K562 (cell line): ENCODE results near the gene SLC35F4. TPM values are rescaled to one million over a fixed set of nuclear protein-coding genes. Genes with fewer than 3 reads are reported as not detected.

Experiments
- ATAC-seq: fragments of 200-7000 bp; cut with Tn5 transposase; 3 replicates; pipeline ENCODE4 v1.9.1; 2020; ENCODE audit warnings: moderate library complexity
- BruUV-seq: library from RNA; stranded (reverse); fragments of 400-500 nt; replicated peaks from 2 replicates; lab custom pipeline; 2021; lab: Mats Ljungman, UMichigan
- CTCF ChIA-PET: fragments of 300-600 bp; formaldehyde crosslinking; extraction: SDS; loops from one replicate; lab custom pipeline; 2021; ENCODE audit warnings: low intra/inter-chr PET ratio; lab: Yijun Ruan, JAX
- POLR2A ChIA-PET: fragments of 300-600, 350-650 bp; sonication (Branson Sonifier 250); formaldehyde crosslinking; extraction: SDS; loops from one replicate; lab custom pipeline; 2021; ENCODE audit warnings: antibody characterized with exemption, inconsistent platforms; lab: Yijun Ruan, JAX
- DNase-seq, 4 experiments: peaks; one replicate each; pipeline versions ENCODE4 v3.0.0 to v3.0.0-alpha.2; 2011 to 2018; ENCODE audit warnings: low spot score in 3 of 4, mixed read lengths in 3 of 4; ENCODE audit errors: extremely low read depth in 1 of 4
- FAIRE-seq: peaks from 2 replicates; lab custom pipeline; 2011; peaks lifted over from hg19 to GRCh38; lab: Jason Lieb, UNC
- H2AFZ ChIP-seq: 2 replicates; pipeline ENCODE4 v1.6.0; 2011; ENCODE audit warnings: low read depth, low read length, control low read depth, inconsistent platforms
- H3K27ac ChIP-seq: fragments of 200-600 bp; 3 replicates; pipeline ENCODE4 v1.8.0; 2011; ENCODE audit warnings: low read depth, mild to moderate bottlenecking, control low read depth, inconsistent platforms, low read length, moderate library complexity, mixed read lengths; ENCODE audit errors: extremely low read depth
- H3K27me3 ChIP-seq, 2 experiments: fragments of 300-600 bp in 1 of 2; 2 replicates in 1 of 2; 3 replicates in 1 of 2; pipeline versions ENCODE4 v1.6.0 to v1.8.0; 2011; ENCODE audit warnings: inconsistent platforms in 2 of 2, low read length in 2 of 2, mild to moderate bottlenecking in 1 of 2, mixed read lengths in 1 of 2, moderate library complexity in 1 of 2; ENCODE audit not compliant: control insufficient read depth in 2 of 2, insufficient read depth in 2 of 2
- H3K36me3 ChIP-seq: fragments of 300-600 bp; 3 replicates; pipeline ENCODE4 v1.8.0; 2011; ENCODE audit warnings: mild to moderate bottlenecking, low read length, inconsistent platforms; ENCODE audit not compliant: control insufficient read depth, insufficient read depth
- H3K4me1 ChIP-seq, 2 experiments: fragments of 200-600 bp in 1 of 2; replicated peaks in 1 of 2; 2 replicates in 1 of 2; 3 replicates in 1 of 2; pipeline versions ENCODE4 v1.5.1 to v1.8.0; 2011; ENCODE audit warnings: inconsistent platforms in 2 of 2, low read length in 2 of 2, mild to moderate bottlenecking in 1 of 2, mixed read lengths in 1 of 2, moderate library complexity in 1 of 2; ENCODE audit not compliant: control insufficient read depth in 2 of 2, insufficient read depth in 2 of 2
- H3K4me2 ChIP-seq: 2 replicates; pipeline ENCODE4 v1.6.1; 2011; ENCODE audit warnings: low read length, control low read depth, inconsistent platforms, mixed read lengths; ENCODE audit not compliant: insufficient read depth
- H3K4me3 ChIP-seq: fragments of 200-600 bp; sonication (generic), shearing (Covaris generic); 2 replicates; pipeline ENCODE4 v1.5.1; 2016; ENCODE audit warnings: control low read depth, inconsistent platforms
- H3K79me2 ChIP-seq: fragments of 200-600 bp; 3 replicates; pipeline ENCODE4 v1.8.0; 2011; ENCODE audit warnings: low read length, inconsistent platforms; ENCODE audit not compliant: control insufficient read depth, insufficient read depth
- H3K9ac ChIP-seq, 2 experiments: 2 replicates each; pipeline versions ENCODE4 v1.6.0 to v1.6.1; 2011; ENCODE audit warnings: low read depth in 2 of 2, low read length in 2 of 2, control low read depth in 1 of 2, inconsistent platforms in 1 of 2, mild to moderate bottlenecking in 1 of 2, mixed read lengths in 1 of 2; ENCODE audit not compliant: insufficient read depth in 1 of 2
- H3K9me1 ChIP-seq: one replicate; pipeline ENCODE4 v1.6.0; 2011; ENCODE audit warnings: inconsistent platforms, mild to moderate bottlenecking, low read length, moderate library complexity; ENCODE audit not compliant: control insufficient read depth, insufficient read depth
- H3K9me3 ChIP-seq: replicated peaks from 2 replicates; pipeline ENCODE4 v1.5.1; 2011; ENCODE audit warnings: low read depth, low read length, inconsistent platforms; ENCODE audit not compliant: control insufficient read depth, insufficient read depth
- H4K20me1 ChIP-seq: replicated peaks from 2 replicates; pipeline ENCODE4 v1.6.1; 2011; ENCODE audit warnings: low read length, inconsistent platforms, mixed read lengths; ENCODE audit not compliant: control insufficient read depth, insufficient read depth
- C11orf30 ChIP-seq: fragments of 450-650 bp; IDR thresholded peaks from 2 replicates; pipeline ENCODE4 v1.6.1; 2016; ENCODE audit warnings: low read depth, mild to moderate bottlenecking
- CREB3L1 ChIP-seq: fragments of 450-650 bp; IDR thresholded peaks from 2 replicates; pipeline ENCODE4 v1.6.1; 2014; ENCODE audit warnings: low read depth, mild to moderate bottlenecking, moderate library complexity, borderline replicate concordance
- MAFG ChIP-seq: fragments of 450-650 bp; conservative IDR thresholded peaks from 2 replicates; pipeline ENCODE4 v1.6.1; 2016; ENCODE audit warnings: missing genetic modification characterization, missing compliant biosample characterization
- SIN3B ChIP-seq: fragments of 450-650 bp; IDR thresholded peaks from 2 replicates; pipeline ENCODE4 v1.6.1; 2017; ENCODE audit warnings: low read depth, mild to moderate bottlenecking, moderate library complexity
- SLC30A9 ChIP-seq: fragments of 250-450 bp; sonication (Bioruptor Pico); IDR thresholded peaks from 2 replicates; pipeline ENCODE4 v1.8.0; 2022; ENCODE audit warnings: mild to moderate bottlenecking, moderate library complexity
- SMAD1 ChIP-seq: fragments of 150-350 bp; IDR thresholded peaks from 2 replicates; pipeline ENCODE4 v1.6.1; 2014; ENCODE audit warnings: low read length, low read depth; ENCODE audit not compliant: partially characterized antibody
- ZBTB26 ChIP-seq: fragments of 450-650 bp; formaldehyde crosslinking; IDR thresholded peaks from 2 replicates; pipeline ENCODE4 v1.4.0; 2022; ENCODE audit warnings: missing genetic modification characterization
- ZKSCAN8 ChIP-seq: fragments of 200-800 bp; sonication (Bioruptor generic); IDR thresholded peaks from 2 replicates; pipeline ENCODE4 v1.6.1; 2016; ENCODE audit warnings: missing genetic modification characterization, missing compliant biosample characterization
- ZNF316 ChIP-seq: fragments of 450-650 bp; IDR thresholded peaks from 2 replicates; pipeline ENCODE4 v1.6.1; 2016
- ZNF384 ChIP-seq: IDR thresholded peaks from 2 replicates; pipeline ENCODE4 v1.6.1; 2012; ENCODE audit warnings: low read depth, low read length, improper control_type of control experiment
- ZNF592 ChIP-seq: fragments of 450-650 bp; IDR thresholded peaks from 2 replicates; pipeline ENCODE4 v1.6.1; 2017; ENCODE audit warnings: antibody characterized with exemption, mild to moderate bottlenecking
- WGBS: fragments of 100-300 bp; shearing (Covaris generic); methylation state at CpG from one replicate; pipeline ENCODE4 v1.1.6; 2016; ENCODE audit warnings: low coverage, mixed read lengths; ENCODE audit not compliant: insufficient coverage; ENCODE audit errors: missing lambda C conversion rate; 5-methylcytosine and 5-hydroxymethylcytosine counted together
- in situ Hi-C: fragments of 300-500 bp; cut with MboI; formaldehyde crosslinking; loops from 4 replicates; pipeline ENCODE4 v1.15.0; 2018; ENCODE audit warnings: inconsistent platforms, mixed read lengths
- intact Hi-C: fragments of 100-400 bp; cut with micrococcal nuclease; formaldehyde crosslinking; loops from 2 replicates; pipeline ENCODE4 v1.14.2; 2022
- polyA plus RNA-seq, 8 experiments: library from polyadenylated mRNA; depleted of rRNA in 4 of 8; stranded (reverse) in 5 of 8; unstranded in 3 of 8; fragments of >200 nt; fragmentation: Nextera tagmentation in 2 of 8; fragmentation: Illumina TruSeq in 1 of 8; extraction: Ambion mirVana in 2 of 8; extraction: Trizol in 1 of 8; gene quantifications; 2 replicates each; pipeline versions ENCODE4 v1.2.1 to v1.2.3, GENCODE V29; 2011 to 2014; ENCODE audit warnings: inconsistent platforms in 1 of 8, missing spikeins in 1 of 8
- total RNA-seq, 7 experiments: library from RNA; depleted of rRNA in 6 of 7; stranded (reverse); fragments of >200 nt in 6 of 7; fragmentation: Illumina TruSeq in 2 of 7; extraction: Trizol in 2 of 7; gene quantifications; 2 replicates each; pipeline versions ENCODE4 v1.2.1 to v1.2.3, GENCODE V29; 2011 to 2021; ENCODE audit warnings: low replicate concordance in 1 of 7

SLC35F4 gene
- total and polyA plus RNA-seq, 9 of the 15 experiments (the other 6 are each of a cell fraction or from before 2014, with no cell fraction given) = 0.01 TPM; not detected in 8

GRCh38 chr14:57816568-57817284 lies 49.2 kb downstream of the SLC35F4 start:
- no peaks in the 10 kb centered on the region for H4K20me1 ChIP-seq
- POLR2A ChIA-PET = no interaction called here
- WGBS = 0% methylated on average over 2 of the region's 2 CpGs
- TF ChIP-seq C11orf30 (peak; percentile 19; the same call in 1 of the 2 replicates), MAFG (tag) (no peak), ZBTB26 (CRISPR knock-in tag) (no peak), ZNF384 (no peak), ZNF592 (no peak), SLC30A9 (CRISPR knock-in tag) (no peak), SIN3B (no peak), SMAD1 (no peak), ZNF316 (0 out of 2 replicates have a peak, but pooled peaks have one; percentile 14), CREB3L1 (no peak), ZKSCAN8 (CRISPR knock-in tag) (no peak)
- no peak overlapping the region for H3K4me2 ChIP-seq
- no TSS peak for BruUV-seq
- no peak overlapping the region for H2AFZ ChIP-seq
- no peaks in the 10 kb centered on the region for H3K36me3 ChIP-seq
- in situ Hi-C loops = no loop called here
- ATAC-seq = no peak
- H3K4me3 ChIP-seq = no peak overlapping the region
- H3K9me1 ChIP-seq = no peaks in the 10 kb centered on the region
- no peak overlapping the region for H3K27ac ChIP-seq
- no peak for FAIRE-seq
- no peaks in the 10 kb centered on the region for H3K4me1 ChIP-seq
- no peaks in the 10 kb centered on the region for H3K27me3 ChIP-seq
- no peak overlapping the region for H3K9ac ChIP-seq
- no peaks in the 10 kb centered on the region for H3K9me3 ChIP-seq
- CTCF ChIA-PET = no interaction called here
- intact Hi-C loops = no loop called here
- no peak for DNase-seq
- H3K79me2 ChIP-seq = no peaks in the 10 kb centered on the region
